Trophoblast cell (in vitro differentiated cells and primary cell): ENCODE measurements around the gene CD36.

Experiments
- DNase-seq, 2 donors: peaks; one replicate each; pipeline ENCODE4 v3.0.0-alpha.2; 2016
- H2AFZ ChIP-seq: 2 replicates; pipeline ENCODE4 v1.6.1; 2013; ENCODE audit warnings: low read length, moderate library complexity, mild to moderate bottlenecking; ENCODE audit not compliant: insufficient read depth, poor library complexity
- H2AK5ac ChIP-seq: 2 replicates; pipeline ENCODE4 v1.6.1; 2013; ENCODE audit warnings: mild to moderate bottlenecking, low read length
- H2BK120ac ChIP-seq: 2 replicates; pipeline ENCODE4 v1.6.1; 2013; ENCODE audit warnings: low read length, mild to moderate bottlenecking, moderate library complexity; ENCODE audit not compliant: insufficient read depth, poor library complexity
- H2BK12ac ChIP-seq: 2 replicates; pipeline ENCODE4 v1.6.1; 2013; ENCODE audit warnings: mild to moderate bottlenecking, low read length, moderate library complexity
- H2BK5ac ChIP-seq: 2 replicates; pipeline ENCODE4 v1.6.1; 2013; ENCODE audit warnings: low read length, low read depth, moderate library complexity, mild to moderate bottlenecking; ENCODE audit not compliant: poor library complexity
- H3K14ac ChIP-seq: 2 replicates; pipeline ENCODE4 v1.6.1; 2013; ENCODE audit warnings: mild to moderate bottlenecking, low read length
- H3K18ac ChIP-seq: 2 replicates; pipeline ENCODE4 v1.6.1; 2013; ENCODE audit warnings: mild to moderate bottlenecking, low read length
- H3K23ac ChIP-seq: 2 replicates; pipeline ENCODE4 v1.6.1; 2013; ENCODE audit warnings: low read length
- H3K27ac ChIP-seq: 2 replicates; pipeline ENCODE4 v1.5.1; 2013; ENCODE audit warnings: low read depth, mild to moderate bottlenecking, inconsistent platforms, low read length, moderate library complexity
- H3K27me3 ChIP-seq: 2 replicates; pipeline ENCODE4 v1.6.1; 2013; ENCODE audit warnings: inconsistent platforms, mild to moderate bottlenecking, low read length, moderate library complexity; ENCODE audit not compliant: insufficient read depth
- H3K36me3 ChIP-seq, 2 experiments: 1 replicate in 1 of 2; 2 replicates in 1 of 2; pipeline ENCODE4 v1.6.1; 2013; ENCODE audit warnings: low read length in 2 of 2, mild to moderate bottlenecking in 2 of 2, moderate library complexity in 1 of 2; ENCODE audit not compliant: insufficient read depth in 2 of 2, control insufficient read depth in 1 of 2
- H3K4ac ChIP-seq: 2 replicates; pipeline ENCODE4 v1.6.1; 2013; ENCODE audit warnings: low read depth, mild to moderate bottlenecking, low read length, moderate library complexity
- H3K4me1 ChIP-seq, 2 experiments: 1 replicate in 1 of 2; 2 replicates in 1 of 2; pipeline ENCODE4 v1.6.1; 2013; ENCODE audit warnings: low read length in 2 of 2, mild to moderate bottlenecking in 2 of 2, moderate library complexity in 1 of 2; ENCODE audit not compliant: insufficient read depth in 2 of 2, control insufficient read depth in 1 of 2
- H3K4me2 ChIP-seq: 2 replicates; pipeline ENCODE4 v1.6.1; 2013; ENCODE audit warnings: inconsistent platforms, mild to moderate bottlenecking, low read length, moderate library complexity
- H3K4me3 ChIP-seq: 2 replicates; pipeline ENCODE4 v1.5.1; 2013; ENCODE audit warnings: mild to moderate bottlenecking, low read depth, low read length, inconsistent platforms
- H3K79me1 ChIP-seq: one replicate; pipeline ENCODE4 v1.6.1; 2013; ENCODE audit warnings: low read length
- H3K79me2 ChIP-seq: 2 replicates; pipeline ENCODE4 v1.6.1; 2013; ENCODE audit warnings: low read length, mild to moderate bottlenecking; ENCODE audit not compliant: control insufficient read depth, insufficient read depth, poor library complexity
- H3K9ac ChIP-seq: 2 replicates; pipeline ENCODE4 v1.6.1; 2013; ENCODE audit warnings: mild to moderate bottlenecking, low read length
- H3K9me3 ChIP-seq: 2 replicates; pipeline ENCODE4 v1.6.1; 2013; ENCODE audit warnings: low read depth, mild to moderate bottlenecking, control low read depth, inconsistent platforms, low read length; ENCODE audit not compliant: insufficient read depth
- H4K12ac ChIP-seq: 2 replicates; pipeline ENCODE4 v1.6.1; 2013; ENCODE audit warnings: low read depth, mild to moderate bottlenecking, low read length, moderate library complexity
- H4K8ac ChIP-seq: 2 replicates; pipeline ENCODE4 v1.6.1; 2013; ENCODE audit warnings: low read depth, mild to moderate bottlenecking, low read length, moderate library complexity
- H4K91ac ChIP-seq: one replicate; pipeline ENCODE4 v1.6.1; 2013; ENCODE audit warnings: low read depth, mild to moderate bottlenecking, low read length, moderate library complexity
- WGBS: extraction: QIAGEN DNeasy Blood & Tissue Kit; methylation state at CpG from one replicate; pipeline ENCODE4 v1.1.7; 2013; ENCODE audit warnings: missing lambda C conversion rate; ENCODE audit not compliant: insufficient read length, insufficient coverage; ENCODE audit errors: extremely low coverage; 5-methylcytosine and 5-hydroxymethylcytosine counted together

The CD36 gene

DNA sequence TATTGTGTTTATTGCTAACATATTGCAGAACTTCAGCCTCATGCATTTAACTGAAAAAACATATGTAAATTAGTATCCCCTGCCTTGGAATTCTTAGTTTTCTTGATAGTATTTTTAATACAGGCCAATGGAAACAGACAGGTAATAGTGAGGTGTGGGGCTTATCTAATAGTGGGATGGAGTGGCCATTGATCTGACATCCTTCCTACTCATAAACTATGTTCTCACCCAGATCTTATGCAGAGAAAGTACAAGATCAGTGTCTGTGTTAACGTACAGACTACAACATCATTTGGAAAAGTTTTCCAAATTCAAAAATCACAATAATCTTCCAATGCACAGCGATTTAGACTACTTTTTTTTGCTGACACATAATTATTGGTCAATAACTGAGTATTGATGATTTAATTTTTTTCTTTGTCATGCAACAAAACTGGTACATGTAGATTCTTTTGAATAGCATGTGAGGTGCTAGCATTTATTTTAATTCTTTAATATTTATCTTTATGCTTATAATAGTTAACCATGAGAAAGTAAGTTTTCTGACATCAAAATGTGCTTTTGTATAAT, 9.7 kb downstream of the CD36 start:
- Histone ChIP-seq H2AFZ (no peak overlapping the region), H2BK12ac (no peak overlapping the region), H2BK120ac (no peak overlapping the region), H3K18ac (no peak overlapping the region), H2BK5ac (no peak overlapping the region), H3K4me2 (no peak overlapping the region), H3K27ac (no peak overlapping the region), H4K12ac (no peak overlapping the region), H4K8ac (no peak overlapping the region), H3K14ac (no peak overlapping the region), H3K4me1 (no peaks in the 10 kb centered on the region), H3K4ac (no peak overlapping the region), H3K36me3 (no peaks in the 10 kb centered on the region), H3K9ac (no peak overlapping the region), H2AK5ac (no peak overlapping the region), H3K79me2 (no peaks in the 10 kb centered on the region), H3K23ac (no peak overlapping the region), H3K9me3 (no peaks in the 10 kb centered on the region), H3K79me1 (no peaks in the 10 kb centered on the region), H3K27me3 (no peaks in the 10 kb centered on the region), H3K4me3 (no peak overlapping the region), H4K91ac (no peak overlapping the region)
- DNase-seq = no peak
- no CpG with 5 or more reads among the region's 2 CpGs for WGBS

DNA sequence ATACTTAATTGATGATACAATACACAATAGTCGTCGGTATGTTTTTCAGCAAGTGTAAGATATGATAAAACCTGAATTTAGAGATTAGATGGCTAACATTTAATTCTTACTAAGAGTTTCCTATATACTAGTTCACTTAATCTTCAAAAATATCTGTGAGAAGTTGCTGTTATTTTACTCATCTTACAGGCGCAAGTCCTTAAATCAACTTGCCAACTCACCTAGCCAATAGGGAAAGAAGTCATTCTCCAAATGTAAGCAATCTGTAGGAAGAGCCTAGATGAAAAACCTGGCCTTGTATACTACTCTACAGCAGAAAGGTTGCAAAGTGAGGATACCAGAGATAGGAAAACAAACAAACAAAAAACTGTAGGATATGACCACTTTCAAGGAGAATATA, 10.6 kb downstream of the CD36 start:
- H3K9me3 ChIP-seq = no peaks in the 10 kb centered on the region
- H3K36me3 ChIP-seq = no peaks in the 10 kb centered on the region
- no peak overlapping the region for H3K4me3 ChIP-seq
- H3K18ac ChIP-seq = no peak overlapping the region
- no peak overlapping the region for H3K14ac ChIP-seq
- H2BK5ac ChIP-seq = no peak overlapping the region
- no peak overlapping the region for H4K12ac ChIP-seq
- no peaks in the 10 kb centered on the region for H3K4me1 ChIP-seq
- H3K79me2 ChIP-seq = no peaks in the 10 kb centered on the region
- H4K91ac ChIP-seq = no peak overlapping the region
- no peak overlapping the region for H4K8ac ChIP-seq
- no CpG with 5 or more reads among the region's 3 CpGs for WGBS
- DNase-seq = no peak
- no peak overlapping the region for H3K23ac ChIP-seq
- no peak overlapping the region for H3K27ac ChIP-seq
- H2BK12ac ChIP-seq = no peak overlapping the region
- H3K79me1 ChIP-seq = no peaks in the 10 kb centered on the region
- H3K27me3 ChIP-seq = no peaks in the 10 kb centered on the region
- no peak overlapping the region for H3K4me2 ChIP-seq
- no peak overlapping the region for H2BK120ac ChIP-seq
- H2AFZ ChIP-seq = no peak overlapping the region
- no peak overlapping the region for H3K4ac ChIP-seq
- no peak overlapping the region for H2AK5ac ChIP-seq
- H3K9ac ChIP-seq = no peak overlapping the region

DNA sequence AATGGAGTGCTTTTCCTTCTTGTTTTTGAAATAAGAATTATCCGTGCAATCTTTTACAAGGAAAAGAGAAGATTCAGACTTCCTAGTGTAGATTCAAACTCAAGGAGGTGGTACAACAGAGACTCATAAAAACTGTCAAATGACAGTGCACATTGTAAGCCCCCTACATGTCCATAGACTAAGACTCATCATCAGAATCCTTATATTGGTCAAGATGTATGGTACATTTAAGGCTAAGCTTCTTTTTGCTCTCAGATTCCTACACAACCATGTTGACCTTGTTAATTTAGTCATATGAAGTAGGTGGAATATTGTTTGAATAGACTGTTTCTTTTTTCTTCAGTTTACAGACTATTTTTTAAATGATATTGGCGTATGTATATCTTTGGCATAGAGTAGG, 11.6 kb downstream of the CD36 start:
- no peak overlapping the region for H4K8ac ChIP-seq

DNA sequence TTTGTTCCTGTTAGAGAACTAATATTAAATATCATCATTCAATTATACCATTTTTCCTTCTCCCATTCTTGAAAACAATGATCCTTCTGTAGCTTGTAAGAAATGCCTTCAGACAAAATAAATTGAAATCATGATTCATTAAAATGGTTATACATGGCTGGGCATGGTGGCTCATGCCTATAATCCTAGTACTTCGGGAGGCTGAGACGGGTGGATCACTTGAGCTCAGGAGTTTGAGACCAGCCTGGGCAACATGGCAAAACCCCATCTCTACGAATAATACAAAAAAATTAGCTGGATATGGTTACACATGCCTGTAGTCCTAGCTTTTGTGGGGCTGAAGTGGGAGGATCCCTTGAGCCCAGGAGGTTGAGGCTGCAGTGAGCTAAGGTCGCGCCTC, 13.0 kb downstream of the CD36 start:
- H2BK5ac ChIP-seq = no peak overlapping the region
- no peaks in the 10 kb centered on the region for H3K36me3 ChIP-seq
- H4K8ac ChIP-seq = no peak overlapping the region
- H3K9me3 ChIP-seq = no peaks in the 10 kb centered on the region
- no peak overlapping the region for H2AFZ ChIP-seq
- H3K79me2 ChIP-seq = no peaks in the 10 kb centered on the region
- no peak overlapping the region for H3K4me2 ChIP-seq
- no peaks in the 10 kb centered on the region for H3K4me1 ChIP-seq
- H3K27me3 ChIP-seq = no peaks in the 10 kb centered on the region
- no peak overlapping the region for H4K12ac ChIP-seq
- no peak overlapping the region for H3K23ac ChIP-seq
- H3K4me3 ChIP-seq = no peak overlapping the region
- H2AK5ac ChIP-seq = no peak overlapping the region
- H3K18ac ChIP-seq = no peak overlapping the region
- no peak overlapping the region for H3K4ac ChIP-seq
- H3K79me1 ChIP-seq = no peaks in the 10 kb centered on the region
- no peak overlapping the region for H3K9ac ChIP-seq
- H2BK120ac ChIP-seq = no peak overlapping the region
- no peak overlapping the region for H3K27ac ChIP-seq
- H3K14ac ChIP-seq = no peak overlapping the region
- WGBS = no CpG with 5 or more reads among the region's 5 CpGs
- no peak overlapping the region for H4K91ac ChIP-seq
- no peak for DNase-seq
- no peak overlapping the region for H2BK12ac ChIP-seq

More for the DNA sequence above, 11.6 kb downstream of the CD36 start:
- no peak overlapping the region for H3K4ac ChIP-seq
- H3K4me2 ChIP-seq = no peak overlapping the region
- H3K9me3 ChIP-seq = no peaks in the 10 kb centered on the region
- H3K36me3 ChIP-seq = no peaks in the 10 kb centered on the region
- WGBS = no CpG with 5 or more reads among the region's 2 CpGs
- no peak overlapping the region for H3K14ac ChIP-seq
- H2AFZ ChIP-seq = no peak overlapping the region
- no peak overlapping the region for H3K4me3 ChIP-seq
- H2BK5ac ChIP-seq = no peak overlapping the region
- H3K4me1 ChIP-seq = no peaks in the 10 kb centered on the region
- H3K23ac ChIP-seq = no peak overlapping the region
- H2BK12ac ChIP-seq = no peak overlapping the region
- no peak overlapping the region for H3K27ac ChIP-seq
- no peak overlapping the region for H2AK5ac ChIP-seq
- no peaks in the 10 kb centered on the region for H3K27me3 ChIP-seq
- no peak overlapping the region for H2BK120ac ChIP-seq
- no peak overlapping the region for H4K12ac ChIP-seq
- DNase-seq = no peak
- H4K91ac ChIP-seq = no peak overlapping the region
- H3K79me2 ChIP-seq = no peaks in the 10 kb centered on the region
- no peak overlapping the region for H3K9ac ChIP-seq
- H3K79me1 ChIP-seq = no peaks in the 10 kb centered on the region
- no peak overlapping the region for H3K18ac ChIP-seq
